HG03439 (cell line): ENCODE results near the gene MTA1.

Experiments
- ATAC-seq: cut with Tn5 transposase; IDR thresholded peaks from one replicate; pipeline ENCODE4 v1.9.1; 2021; ENCODE audit warnings: mild to moderate bottlenecking, moderate library complexity; ENCODE audit not compliant: unreplicated experiment

The MTA1 gene

DNA sequence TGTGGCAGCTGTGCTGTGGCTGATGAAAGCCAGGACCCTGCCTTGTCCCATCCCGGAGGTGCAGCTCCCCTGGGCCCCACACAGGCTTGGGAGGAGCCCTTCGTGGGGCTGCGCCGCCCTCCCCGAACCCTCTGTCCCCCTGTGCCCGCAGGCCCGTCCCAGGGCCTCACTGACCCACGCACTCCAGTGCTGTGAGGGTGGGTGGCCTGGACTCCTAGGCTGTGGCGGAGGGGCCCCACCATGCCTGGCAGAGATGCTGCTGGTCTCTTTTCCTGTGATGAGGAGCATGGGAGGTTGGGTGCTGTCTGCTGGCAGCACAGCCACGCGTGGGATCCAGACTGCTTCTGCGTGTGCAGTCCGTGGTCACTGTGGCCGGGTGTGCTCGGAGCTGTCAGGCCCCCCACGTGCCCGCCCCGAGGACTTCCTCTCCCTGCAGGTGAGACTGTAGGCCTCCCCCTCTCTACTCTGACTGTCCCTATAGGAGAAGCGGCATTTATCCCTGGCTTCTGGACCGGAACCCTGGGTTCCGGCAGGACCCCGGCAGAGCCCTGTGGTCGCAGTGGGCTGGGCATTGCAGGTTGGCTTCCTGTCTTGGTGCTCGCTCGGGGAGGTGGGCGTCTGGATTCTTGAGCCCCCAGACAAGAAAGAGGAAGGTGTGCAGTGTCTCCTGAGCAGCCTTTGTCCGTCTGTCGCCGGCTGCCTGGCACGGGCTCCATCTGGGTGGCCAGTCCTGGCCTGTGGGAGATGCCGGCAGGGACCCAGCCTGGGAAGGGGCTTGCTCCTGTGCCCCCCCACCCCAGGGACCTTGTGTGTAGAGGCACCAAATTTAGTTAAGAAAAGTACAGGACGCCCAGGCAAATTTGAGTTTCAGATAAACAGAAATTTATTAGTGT is 2.3 kb downstream of the MTA1 start:
- no peak for ATAC-seq

DNA sequence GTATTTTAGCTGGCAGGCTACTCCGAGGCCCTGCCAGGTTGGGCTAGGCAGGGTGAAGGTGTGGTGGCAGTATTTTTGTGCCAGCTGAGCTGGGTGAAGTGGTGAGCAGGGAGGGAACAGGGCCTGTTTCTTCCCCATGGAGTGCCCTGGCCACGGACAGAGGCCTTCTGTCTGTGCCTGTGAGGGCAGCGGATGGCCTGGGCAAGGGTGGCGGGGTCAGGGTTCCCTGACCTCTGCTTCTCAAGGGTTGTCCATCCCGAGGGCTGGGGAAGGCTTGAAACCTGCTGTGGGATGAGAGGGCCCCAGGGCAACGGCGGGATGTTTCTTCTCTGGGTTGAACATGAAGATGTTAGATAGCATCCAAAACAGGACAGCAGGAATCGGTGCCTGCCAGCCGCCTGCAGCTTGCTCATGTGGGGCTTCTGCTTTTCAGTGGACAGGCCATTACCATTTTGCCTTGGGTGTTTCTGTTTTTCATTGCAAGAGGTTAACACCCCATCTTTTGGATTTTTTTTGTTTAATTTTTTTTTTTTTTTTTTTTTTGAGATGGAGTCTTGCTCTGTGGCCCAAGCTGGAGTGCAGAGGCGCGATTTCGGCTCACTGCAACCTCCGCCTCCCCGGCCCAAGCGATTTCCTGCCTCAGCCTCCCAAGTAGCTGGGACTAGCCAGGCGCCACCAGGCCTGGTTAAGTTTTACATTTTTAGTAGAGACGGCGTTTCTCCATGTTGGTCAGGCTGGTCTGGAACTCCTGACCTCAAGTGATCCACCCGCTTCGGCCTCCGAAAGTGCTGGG is 3.3 kb downstream of the MTA1 start:
- ATAC-seq, result no peak

GRCh38 chr14:105423488-105424195 is 4.0 kb downstream of the MTA1 start:
- no peak for ATAC-seq

DNA sequence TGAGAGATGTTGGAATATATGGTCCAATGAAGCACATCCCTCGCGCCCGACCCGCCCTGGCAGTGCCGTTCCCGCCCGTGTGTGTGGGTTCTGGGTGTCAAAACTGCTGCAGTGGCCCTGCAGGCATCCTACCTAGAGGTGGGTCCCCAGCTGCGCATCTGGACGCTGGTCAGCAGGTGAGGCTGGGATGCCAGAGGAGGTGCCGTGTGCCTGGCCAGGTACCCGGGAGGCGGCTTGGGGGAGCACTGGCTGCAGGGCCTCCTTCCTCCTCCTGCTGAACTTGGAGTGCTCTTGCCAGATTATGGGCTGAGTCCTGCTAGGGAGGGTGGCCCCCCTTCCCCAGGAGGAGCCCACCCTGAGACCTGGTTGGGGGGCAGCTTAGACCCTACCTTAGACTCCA is 5.2 kb downstream of the MTA1 start:
- ATAC-seq, result no peak

- no peak for ATAC-seq
Measured at GRCh38 chr14:105425823-105426247, 6.2 kb downstream of the MTA1 start.

DNA sequence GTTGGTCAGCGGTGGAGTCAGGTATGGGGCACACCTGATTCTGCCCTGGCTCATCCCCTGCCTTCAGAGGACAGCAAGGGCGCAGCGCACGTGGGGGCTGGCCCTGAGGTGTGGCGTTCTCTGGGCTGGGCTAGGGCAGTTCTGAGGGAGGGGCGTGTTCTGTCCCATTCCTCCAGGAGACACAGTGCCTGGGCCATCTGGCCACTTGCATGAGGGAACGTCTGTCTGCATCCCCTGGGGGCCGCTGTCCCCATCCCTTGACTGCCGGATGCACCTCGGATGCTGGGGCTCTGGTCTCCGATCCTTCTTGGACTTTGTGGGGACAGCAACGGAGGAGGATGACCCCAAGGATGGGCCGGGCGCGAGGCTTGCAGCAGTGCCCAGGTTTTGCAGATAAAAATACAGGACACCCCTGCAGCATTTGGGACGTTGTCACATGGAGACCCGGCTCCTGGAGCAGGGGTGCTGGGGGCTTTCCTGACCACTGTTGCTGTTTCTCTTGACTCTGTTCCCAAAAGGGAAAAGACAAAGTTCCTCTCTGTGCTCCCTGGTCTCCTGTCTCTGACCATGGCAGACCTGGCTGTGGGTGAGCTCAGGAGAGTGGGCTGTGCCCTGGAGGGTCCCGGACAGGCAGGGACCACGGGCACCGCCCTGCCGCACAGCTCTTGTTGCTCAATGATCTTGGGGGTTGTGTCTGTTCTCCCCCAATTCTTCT is 6.9 kb downstream of the MTA1 start:
- no peak for ATAC-seq

DNA sequence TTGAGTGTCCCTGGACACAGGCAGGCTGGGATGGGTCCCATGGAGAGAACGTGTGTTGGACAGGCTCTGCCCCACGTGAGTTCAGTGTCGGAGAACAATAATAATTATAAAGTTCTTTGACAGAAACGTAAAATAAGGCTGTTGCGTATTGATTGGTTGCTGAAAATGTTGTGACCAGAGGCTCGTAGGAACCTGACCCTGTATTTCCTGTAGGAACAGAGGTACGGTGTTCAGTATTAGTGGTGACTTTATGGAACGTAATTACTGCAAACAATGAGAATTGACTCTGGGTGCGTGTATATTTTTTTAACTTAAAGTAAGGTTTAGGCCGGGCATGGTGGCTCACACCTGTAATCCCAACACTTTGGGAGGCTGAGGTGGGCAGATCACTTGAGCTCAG is 7.8 kb downstream of the MTA1 start:
- no peak for ATAC-seq

DNA sequence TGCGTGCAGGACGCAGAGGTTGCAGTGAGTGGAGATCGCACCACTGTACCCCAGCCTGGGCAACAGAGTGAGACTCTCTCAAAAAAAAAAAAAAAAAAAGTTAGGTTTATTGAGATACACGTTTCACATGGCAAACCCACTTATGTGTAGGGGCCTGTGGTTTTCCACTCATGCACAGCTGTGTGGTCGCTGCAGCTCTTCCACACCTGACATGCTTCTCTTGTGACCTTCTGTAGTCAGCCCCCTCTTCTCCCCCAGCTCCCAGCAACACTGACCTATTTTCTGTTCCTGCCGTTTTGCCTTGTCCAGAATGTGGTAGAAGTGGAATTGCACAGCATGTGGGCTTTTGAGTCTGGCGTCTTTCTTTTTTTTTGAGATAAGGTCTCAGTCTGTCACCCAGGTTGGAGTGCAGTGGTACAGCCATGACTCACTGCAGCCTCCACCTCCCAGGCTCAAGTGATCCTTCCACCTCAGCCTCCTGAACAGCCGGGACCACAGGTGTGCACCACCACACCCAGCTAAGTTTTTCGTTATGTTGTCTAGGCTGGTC is 8.4 kb downstream of the MTA1 start:
- no peak for ATAC-seq

- no peak for ATAC-seq
Measured at GRCh38 chr14:105430042-105430441, 10.4 kb downstream of the MTA1 start.

- ATAC-seq, result no peak
Measured at GRCh38 chr14:105430565-105430964, 10.9 kb downstream of the MTA1 start.

DNA sequence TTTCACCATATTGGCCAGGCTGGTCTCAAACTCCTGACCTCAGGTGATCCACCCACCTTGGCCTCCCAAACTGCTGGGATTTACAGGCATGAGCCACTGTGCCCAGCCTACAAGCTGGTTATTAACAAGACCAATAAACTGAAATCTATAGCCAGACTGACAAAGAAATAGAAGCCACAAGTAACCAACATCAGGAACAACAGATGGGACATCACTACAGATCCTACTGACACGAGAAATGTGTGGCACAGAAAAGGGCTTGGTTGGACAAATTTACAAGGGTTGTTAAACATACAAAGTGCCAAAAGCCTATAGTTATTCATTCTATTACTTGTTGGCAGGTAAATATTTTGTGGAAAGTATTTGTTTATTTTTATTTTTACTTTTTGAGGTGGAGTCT is 11.6 kb downstream of the MTA1 start:
- no peak for ATAC-seq

GRCh38 chr14:105432657-105433056 is 13.0 kb downstream of the MTA1 start:
- ATAC-seq, result no peak

DNA sequence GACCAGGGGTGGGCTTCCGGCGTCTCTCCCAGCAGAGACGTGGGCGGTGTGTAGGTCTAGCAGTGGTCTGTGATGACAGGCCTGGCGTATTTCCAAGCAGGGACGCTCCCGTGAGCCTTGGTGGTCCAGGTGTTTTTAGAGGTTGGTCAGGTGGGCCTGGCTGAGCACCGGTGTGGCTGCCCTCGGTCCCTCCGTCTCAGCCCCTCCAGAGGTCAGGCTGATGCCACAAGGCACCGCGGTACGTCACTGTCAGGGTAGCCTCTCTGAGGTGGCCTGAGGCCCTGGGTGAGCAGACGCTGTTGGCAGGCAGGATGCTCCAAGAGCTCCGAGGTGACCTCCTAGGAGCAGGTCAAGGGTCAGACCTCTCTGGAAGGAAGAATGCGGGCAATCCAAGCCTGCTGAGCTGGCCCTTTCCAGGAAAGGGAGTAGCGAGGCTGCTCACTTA is 13.6 kb downstream of the MTA1 start:
- no peak for ATAC-seq

GRCh38 chr14:105436402-105436801 is 16.8 kb downstream of the MTA1 start:
- no peak for ATAC-seq

DNA sequence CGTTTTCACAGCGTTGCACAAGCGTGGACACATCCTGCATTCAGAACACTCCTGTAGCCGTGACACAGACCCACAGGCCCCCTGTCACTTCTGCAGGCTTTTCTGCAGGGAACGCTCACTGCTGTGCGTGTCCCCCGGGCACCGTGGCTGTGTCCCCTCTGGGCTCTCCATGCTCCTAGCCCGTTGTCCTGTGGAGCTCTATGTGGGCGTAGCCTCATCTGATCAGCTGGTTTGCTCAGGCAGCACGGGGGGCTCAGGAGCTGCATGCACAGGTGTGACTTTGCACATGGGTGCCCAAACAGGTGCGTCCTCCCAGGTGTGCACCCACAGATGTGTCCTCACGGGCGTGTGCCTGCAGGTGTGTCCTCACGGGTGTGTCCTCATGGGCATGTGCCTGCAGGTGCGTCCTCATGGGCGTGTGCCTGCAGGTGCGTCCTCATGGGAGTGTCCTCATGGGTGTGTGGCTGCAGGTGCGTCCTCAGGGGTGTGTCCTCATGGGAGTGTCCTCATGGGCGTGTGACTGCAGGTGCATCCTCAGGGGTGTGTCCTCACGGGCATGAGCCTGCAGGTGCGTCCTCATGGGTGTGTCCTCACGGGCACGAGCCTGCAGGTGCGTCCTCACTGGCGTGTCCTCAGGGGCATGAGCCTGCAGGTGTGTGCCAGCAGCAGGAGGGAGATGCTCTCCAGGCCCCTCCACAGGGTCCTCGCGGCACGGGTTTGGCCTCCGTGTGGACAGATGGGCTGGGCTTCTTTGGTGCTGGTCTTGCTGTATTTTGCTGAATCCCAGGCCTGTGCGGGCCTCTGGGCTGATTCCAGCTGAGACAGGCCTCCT is 17.5 kb downstream of the MTA1 start:
- no peak for ATAC-seq

DNA sequence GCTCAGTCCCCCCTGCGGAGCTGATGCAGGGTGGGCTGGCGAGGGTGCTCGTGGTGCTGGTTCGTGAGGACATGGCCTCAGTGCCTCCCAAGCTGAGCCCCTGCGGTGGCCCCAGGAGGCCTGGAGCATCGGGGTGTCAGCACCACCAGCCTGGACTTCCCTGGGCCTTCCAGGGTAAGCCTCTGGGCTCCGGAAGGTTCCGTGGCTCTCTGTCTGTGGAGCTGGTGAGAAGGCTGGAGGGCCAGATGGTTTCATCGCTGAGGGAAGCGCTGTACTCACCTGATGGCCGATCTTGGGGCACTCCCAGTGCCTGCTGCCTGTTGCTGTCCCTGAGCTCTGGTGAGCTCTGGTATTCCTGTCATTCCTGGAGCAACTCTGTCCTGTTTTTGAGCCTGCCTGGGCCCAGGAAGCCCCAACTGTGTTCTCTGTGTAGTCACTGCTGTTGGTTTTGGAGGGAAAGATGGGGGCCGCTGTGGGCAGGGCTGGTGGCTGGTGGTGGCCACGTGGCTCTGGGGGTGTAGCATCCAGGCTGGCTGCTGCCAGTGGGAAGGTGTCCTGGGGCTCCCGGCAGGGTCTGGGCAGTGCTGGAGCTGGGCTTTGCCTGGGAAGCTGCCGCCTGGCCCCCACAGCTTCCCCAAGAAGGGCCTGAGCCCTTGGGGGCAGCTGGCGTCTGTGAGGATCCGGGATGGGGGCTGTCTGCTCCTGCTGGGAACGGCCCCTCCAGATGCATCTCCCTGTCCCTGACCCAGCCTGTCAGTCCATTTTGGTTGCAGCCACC is 18.3 kb downstream of the MTA1 start:
- no peak for ATAC-seq

GRCh38 chr14:105439179-105439578 is 19.6 kb downstream of the MTA1 start:
- ATAC-seq, result no peak

DNA sequence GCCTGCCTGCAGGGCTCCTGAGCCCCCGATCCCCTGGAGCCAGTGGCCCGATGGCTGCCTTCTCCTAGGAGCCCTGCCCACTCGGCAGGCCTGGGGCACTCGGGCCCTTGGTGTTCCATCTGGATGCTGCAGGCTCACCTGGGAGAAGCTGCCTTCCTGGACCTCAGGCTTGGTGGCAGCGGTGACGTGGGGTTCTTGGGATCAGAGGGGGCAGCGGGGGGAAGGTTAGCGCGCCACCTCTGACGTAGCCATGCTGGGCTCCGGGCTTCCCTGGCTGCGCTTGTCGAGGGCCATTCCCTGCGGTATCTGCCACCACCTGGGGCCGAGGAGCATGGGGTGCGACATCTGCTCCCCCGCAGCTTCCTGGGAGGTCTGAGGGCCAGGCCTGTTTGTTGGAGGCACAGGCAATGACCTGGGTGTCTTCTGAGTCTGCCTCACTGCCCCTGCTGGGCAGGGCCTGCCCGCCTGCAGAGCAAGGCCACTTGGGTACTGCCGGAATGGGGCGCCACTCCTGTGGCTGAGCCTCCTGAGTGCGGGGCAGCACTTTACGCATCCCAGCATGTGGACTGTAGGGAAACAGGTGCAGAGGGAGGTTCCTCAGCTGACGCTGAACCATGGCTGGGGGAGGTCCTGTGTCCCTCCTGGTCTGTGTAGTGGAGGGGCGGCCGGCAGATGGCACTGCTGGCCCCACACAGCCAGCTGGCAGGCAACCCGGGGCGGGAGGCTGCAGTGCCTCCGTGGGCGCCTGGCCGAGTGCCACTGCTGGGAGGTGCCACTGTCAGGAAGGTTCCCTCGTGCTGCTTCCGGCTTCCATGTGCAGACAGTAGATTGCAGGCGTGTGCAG is 20.3 kb downstream of the MTA1 start:
- no peak for ATAC-seq
